H9 (cell line): ENCODE measurements around the gene GCNA. TPM values are rescaled to one million over a fixed set of nuclear protein-coding genes. Genes with fewer than 3 reads are reported as not detected.

ENCODE experiments used
- DNase-seq: peaks from one replicate; pipeline ENCODE4 v3.0.0-alpha.2; 2017
- H2AFZ ChIP-seq: one replicate; pipeline ENCODE4 v1.6.1; 2013; ENCODE audit warnings: mild to moderate bottlenecking, low read length, control low read depth, moderate library complexity
- H2AK5ac ChIP-seq: 2 replicates; pipeline ENCODE4 v1.6.1; 2013; ENCODE audit warnings: low read length, control low read depth, mixed read lengths; ENCODE audit not compliant: insufficient read length
- H2BK120ac ChIP-seq: one replicate; pipeline ENCODE4 v1.6.1; 2013; ENCODE audit warnings: low read depth, mild to moderate bottlenecking, low read length, control low read depth, inconsistent platforms; ENCODE audit not compliant: poor library complexity, severe bottlenecking
- H2BK12ac ChIP-seq: 2 replicates; pipeline ENCODE4 v1.6.1; 2013; ENCODE audit warnings: low read length, control low read depth, mixed read lengths, low read depth; ENCODE audit not compliant: insufficient read length
- H2BK15ac ChIP-seq: 2 replicates; pipeline ENCODE4 v1.6.1; 2013; ENCODE audit warnings: low read depth, low read length, control low read depth
- H2BK20ac ChIP-seq: one replicate; pipeline ENCODE4 v1.6.1; 2013; ENCODE audit warnings: low read depth, mild to moderate bottlenecking, low read length, control low read depth, inconsistent platforms; ENCODE audit not compliant: poor library complexity, severe bottlenecking
- H2BK5ac ChIP-seq: 2 replicates; pipeline ENCODE4 v1.6.1; 2013; ENCODE audit warnings: low read length, control low read depth, mixed read lengths; ENCODE audit not compliant: insufficient read length
- H3K14ac ChIP-seq: 2 replicates; pipeline ENCODE4 v1.6.1; 2013; ENCODE audit warnings: low read length, control low read depth; ENCODE audit not compliant: insufficient read depth
- H3K18ac ChIP-seq: 2 replicates; pipeline ENCODE4 v1.6.1; 2013; ENCODE audit warnings: low read depth, mild to moderate bottlenecking, mixed read lengths, low read length, control low read depth; ENCODE audit not compliant: insufficient read length
- H3K23ac ChIP-seq: 2 replicates; pipeline ENCODE4 v1.6.1; 2013; ENCODE audit warnings: low read length, control low read depth, mixed read lengths, low read depth; ENCODE audit not compliant: insufficient read length
- H3K23me2 ChIP-seq: 2 replicates; pipeline ENCODE4 v1.6.1; 2013; ENCODE audit warnings: low read depth, mild to moderate bottlenecking, mixed read lengths, low read length, control low read depth; ENCODE audit not compliant: insufficient read length, poor library complexity, severe bottlenecking
- H3K27ac ChIP-seq: 2 replicates; pipeline ENCODE4 v1.5.1; 2013; ENCODE audit warnings: low read length, control low read depth, mixed read lengths, low read depth; ENCODE audit not compliant: insufficient read length
- H3K27me3 ChIP-seq: 2 replicates; pipeline ENCODE4 v1.6.1; 2013; ENCODE audit warnings: low read length, control low read depth, inconsistent platforms; ENCODE audit not compliant: insufficient read depth
- H3K4ac ChIP-seq: 2 replicates; pipeline ENCODE4 v1.6.1; 2013; ENCODE audit warnings: low read depth, mild to moderate bottlenecking, control low read depth, inconsistent platforms, low read length, moderate library complexity
- H3K4me1 ChIP-seq: 2 replicates; pipeline ENCODE4 v1.6.1; 2013; ENCODE audit warnings: low read length, control low read depth, inconsistent platforms; ENCODE audit not compliant: insufficient read depth
- H3K4me2 ChIP-seq: 2 replicates; pipeline ENCODE4 v1.6.1; 2013; ENCODE audit warnings: low read length, control low read depth, mixed read lengths; ENCODE audit not compliant: insufficient read length, insufficient read depth
- H3K56ac ChIP-seq: 2 replicates; pipeline ENCODE4 v1.6.1; 2013; ENCODE audit warnings: low read depth, mild to moderate bottlenecking, mixed read lengths, low read length, control low read depth; ENCODE audit not compliant: insufficient read length
- H3K79me1 ChIP-seq: 2 replicates; pipeline ENCODE4 v1.6.1; 2013; ENCODE audit warnings: low read depth, mild to moderate bottlenecking, moderate library complexity, low read length, control low read depth, inconsistent platforms; ENCODE audit not compliant: insufficient read depth, poor library complexity, severe bottlenecking
- H3K79me2 ChIP-seq: 2 replicates; pipeline ENCODE4 v1.6.1; 2013; ENCODE audit warnings: low read length, control low read depth, inconsistent platforms; ENCODE audit not compliant: insufficient read depth
- H3K9ac ChIP-seq: 2 replicates; pipeline ENCODE4 v1.6.1; 2013; ENCODE audit warnings: low read length, control low read depth, mixed read lengths; ENCODE audit not compliant: insufficient read length; ENCODE audit errors: extremely low read depth
- H3K9me3 ChIP-seq: one replicate; pipeline ENCODE4 v1.6.1; 2013; ENCODE audit warnings: low read depth, low read length, inconsistent platforms; ENCODE audit not compliant: control insufficient read depth
- H3T11ph ChIP-seq: one replicate; pipeline ENCODE4 v1.6.1; 2013; ENCODE audit warnings: mild to moderate bottlenecking, low read length, control low read depth, inconsistent platforms
- H4K20me1 ChIP-seq: one replicate; pipeline ENCODE4 v1.6.1; 2013; ENCODE audit not compliant: control insufficient read depth, insufficient read length, insufficient read depth
- H4K5ac ChIP-seq: 2 replicates; pipeline ENCODE4 v1.6.1; 2013; ENCODE audit warnings: low read depth, mild to moderate bottlenecking, mixed read lengths, low read length, control low read depth; ENCODE audit not compliant: insufficient read length
- H4K8ac ChIP-seq: replicated peaks from 2 replicates; pipeline ENCODE4 v1.6.1; 2013; ENCODE audit warnings: low read length, control low read depth, mixed read lengths, low read depth; ENCODE audit not compliant: insufficient read length
- H4K91ac ChIP-seq: 2 replicates; pipeline ENCODE4 v1.6.1; 2013; ENCODE audit warnings: low read depth, mild to moderate bottlenecking, moderate library complexity, mixed read lengths, low read length, control low read depth; ENCODE audit not compliant: insufficient read length
- H3K27ac Mint-ChIP-seq, 3 experiments: 2 replicates in 2 of 3; 3 replicates in 1 of 3; pipeline ENCODE4 v1.8.0; 2020 to 2021; ENCODE audit warnings: mixed read lengths in 3 of 3, mild to moderate bottlenecking in 1 of 3, moderate library complexity in 1 of 3
- H3K27me3 Mint-ChIP-seq: 2 replicates; pipeline ENCODE4 v1.8.0; 2021; ENCODE audit warnings: low read depth, mild to moderate bottlenecking, moderate library complexity, mixed read lengths
- H3K36me3 Mint-ChIP-seq, 3 experiments: 2 replicates in 2 of 3; 3 replicates in 1 of 3; pipeline ENCODE4 v1.8.0; 2020 to 2021; ENCODE audit warnings: low read depth in 3 of 3, mixed read lengths in 3 of 3; ENCODE audit not compliant: insufficient read depth in 1 of 3
- H3K4me1 Mint-ChIP-seq, 2 experiments: 2 replicates each; pipeline ENCODE4 v1.8.0; 2020; ENCODE audit warnings: mixed read lengths in 2 of 2
- H3K4me3 Mint-ChIP-seq, 2 experiments: 2 replicates in 1 of 2; 3 replicates in 1 of 2; pipeline ENCODE4 v1.8.0; 2020 to 2021; ENCODE audit warnings: mild to moderate bottlenecking in 2 of 2, mixed read lengths in 2 of 2, moderate library complexity in 1 of 2
- H3K9me3 Mint-ChIP-seq, 2 experiments: 2 replicates in 1 of 2; 3 replicates in 1 of 2; pipeline ENCODE4 v1.8.0; 2020; ENCODE audit warnings: mild to moderate bottlenecking in 2 of 2, mixed read lengths in 2 of 2, moderate library complexity in 1 of 2
- WGBS: extraction: QIAGEN DNeasy Blood & Tissue Kit; methylation state at CpG from one replicate; pipeline ENCODE4 v1.1.7; 2013; ENCODE audit warnings: missing lambda C conversion rate, low lambda C conversion rate, mixed read lengths; ENCODE audit not compliant: insufficient read length; ENCODE audit errors: extremely low coverage; 5-methylcytosine and 5-hydroxymethylcytosine counted together
- total RNA-seq: library from RNA; stranded (reverse); gene quantifications from 2 replicates; pipeline ENCODE4 v1.2.1, GENCODE V29; 2021
- TF ChIP-seq, protein P1 (sequence below): fragments of 200-600 bp; sonication (generic); conservative IDR thresholded peaks from 3 replicates; pipeline ENCODE4 v1.8.0; 2021; ENCODE audit warnings: antibody characterized with exemption, mild to moderate bottlenecking

The GCNA gene
- total RNA-seq, 1 experiment from 2014 or later, result 0.96 TPM

DNA sequence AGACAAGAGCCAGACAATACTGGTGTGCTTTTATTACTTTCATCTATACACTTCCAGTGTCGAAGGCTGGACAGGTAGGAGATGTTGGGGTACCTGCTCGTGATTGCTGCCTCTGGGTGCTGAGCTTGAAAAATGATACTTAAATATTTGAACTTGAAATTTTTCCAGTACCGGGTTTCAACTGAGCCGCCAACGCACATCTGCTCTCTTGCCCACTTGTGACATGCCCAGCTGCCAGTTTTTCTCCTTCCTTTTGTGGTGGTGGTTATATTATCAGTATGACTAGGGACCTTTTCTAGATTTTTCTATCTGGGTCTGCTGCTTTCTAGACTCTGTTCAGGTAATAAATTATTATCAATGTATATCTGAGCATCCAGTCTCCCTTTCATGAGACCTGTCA, 42.0 kb upstream of the GCNA start:
- no peak overlapping the region for H2BK12ac ChIP-seq
- no peak for DNase-seq
- no peaks in the 10 kb centered on the region for H3K79me1 ChIP-seq
- H3K14ac ChIP-seq, result no peak overlapping the region
- no peak overlapping the region for H2BK5ac ChIP-seq
- no peak overlapping the region for H3K9ac ChIP-seq
- H3K9me3 ChIP-seq, result peaks cover 40% of the 10 kb centered on the region
- H3K4me2 ChIP-seq, result peak overlapping the region; percentile 41
- peaks cover 2% of the 10 kb centered on the region; the same call in 1 of the 2 replicates for H3K27me3 Mint-ChIP-seq
- no peak overlapping the region for H4K91ac ChIP-seq
- no peak overlapping the region for H3T11ph ChIP-seq
- no peak overlapping the region for H2BK15ac ChIP-seq
- H3K4me1 Mint-ChIP-seq, result peaks cover 16 to 33% of the 10 kb centered on the region in 2 experiments
- H2AFZ ChIP-seq, result no peak overlapping the region
- no peak overlapping the region for H3K4ac ChIP-seq
- H3K27ac Mint-ChIP-seq, result no peak overlapping the region
- peak overlapping the region; percentile 41 to 67; a peak in 4 of 5 replicates for H3K4me3 Mint-ChIP-seq
- H3K56ac ChIP-seq, result no peak overlapping the region
- no peak overlapping the region for H4K5ac ChIP-seq
- H3K23ac ChIP-seq, result no peak overlapping the region
- no peak overlapping the region for H3K27ac ChIP-seq
- WGBS, result no CpG with 5 or more reads among the region's 5 CpGs
- H3K36me3 Mint-ChIP-seq, result peaks cover 24 to 55% (median 32%) of the 10 kb centered on the region in 3 experiments
- H3K9me3 Mint-ChIP-seq, result peaks cover 56 to 66% of the 10 kb centered on the region in 2 experiments
- no peaks in the 10 kb centered on the region for H4K20me1 ChIP-seq
- no peaks in the 10 kb centered on the region for H3K27me3 ChIP-seq
- H3K23me2 ChIP-seq, result peaks cover 8% of the 10 kb centered on the region
- H3K4me1 ChIP-seq, result no peaks in the 10 kb centered on the region; the same call in none of the 2 replicates
- peaks cover 45% of the 10 kb centered on the region; the same call in 1 of the 2 replicates for H3K79me2 ChIP-seq
- no peak overlapping the region for H3K18ac ChIP-seq
- TF ChIP-seq, protein P1, sequence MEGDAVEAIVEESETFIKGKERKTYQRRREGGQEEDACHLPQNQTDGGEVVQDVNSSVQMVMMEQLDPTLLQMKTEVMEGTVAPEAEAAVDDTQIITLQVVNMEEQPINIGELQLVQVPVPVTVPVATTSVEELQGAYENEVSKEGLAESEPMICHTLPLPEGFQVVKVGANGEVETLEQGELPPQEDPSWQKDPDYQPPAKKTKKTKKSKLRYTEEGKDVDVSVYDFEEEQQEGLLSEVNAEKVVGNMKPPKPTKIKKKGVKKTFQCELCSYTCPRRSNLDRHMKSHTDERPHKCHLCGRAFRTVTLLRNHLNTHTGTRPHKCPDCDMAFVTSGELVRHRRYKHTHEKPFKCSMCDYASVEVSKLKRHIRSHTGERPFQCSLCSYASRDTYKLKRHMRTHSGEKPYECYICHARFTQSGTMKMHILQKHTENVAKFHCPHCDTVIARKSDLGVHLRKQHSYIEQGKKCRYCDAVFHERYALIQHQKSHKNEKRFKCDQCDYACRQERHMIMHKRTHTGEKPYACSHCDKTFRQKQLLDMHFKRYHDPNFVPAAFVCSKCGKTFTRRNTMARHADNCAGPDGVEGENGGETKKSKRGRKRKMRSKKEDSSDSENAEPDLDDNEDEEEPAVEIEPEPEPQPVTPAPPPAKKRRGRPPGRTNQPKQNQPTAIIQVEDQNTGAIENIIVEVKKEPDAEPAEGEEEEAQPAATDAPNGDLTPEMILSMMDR, result no peak
- no peak overlapping the region for H2BK120ac ChIP-seq
- no peak overlapping the region for H2AK5ac ChIP-seq
- no peak overlapping the region for H4K8ac ChIP-seq
- no peak overlapping the region for H2BK20ac ChIP-seq
